Measurements from ENCODE around the gene SVBP.

The SVBP gene

GRCh38 chr1:42806171-42806570, 11.0 kb downstream of the SVBP start:
- TF ChIP-seq POLR2A (IDR thresholded peaks at IDR 0.05; ENCODE audit: low read depth, low read length) = no peak
- DNase-seq (ENCODE audit: insufficient read length, low spot score) (no peak), FAIRE-seq (no peak)

GRCh38 chr1:42801832-42802473, 15.2 kb downstream of the SVBP start:
- no peak for TF ChIP-seq POLR2A (IDR thresholded peaks at IDR 0.05; ENCODE audit: low read depth, low read length)
- DNase-seq (ENCODE audit: insufficient read length, low spot score) (no peak), FAIRE-seq (no peak)

GRCh38 chr1:42797979-42798378, 19.2 kb downstream of the SVBP start:
- FAIRE-seq = no peak
- no peak for TF ChIP-seq POLR2A (IDR thresholded peaks at IDR 0.05; ENCODE audit: low read depth, low read length)
- no peak for DNase-seq (ENCODE audit: insufficient read length, low spot score)

GRCh38 chr1:42797414-42797813, 19.8 kb downstream of the SVBP start:
- no peak for FAIRE-seq
- no peak for TF ChIP-seq POLR2A (IDR thresholded peaks at IDR 0.05; ENCODE audit: low read depth, low read length)
- DNase-seq (ENCODE audit: insufficient read length, low spot score) = no peak

- DNase-seq (ENCODE audit: insufficient read length, low spot score) (no peak), FAIRE-seq (no peak)
- TF ChIP-seq POLR2A (IDR thresholded peaks at IDR 0.05; ENCODE audit: low read depth, low read length) = no peak
These were observed 23.4 kb downstream of the SVBP start for GRCh38 chr1:42793824-42794223.

- FAIRE-seq (no peak), DNase-seq (ENCODE audit: insufficient read length, low spot score) (no peak)
- TF ChIP-seq POLR2A (IDR thresholded peaks at IDR 0.05; ENCODE audit: low read depth, low read length) = no peak
These were observed 29.2 kb downstream of the SVBP start for GRCh38 chr1:42788021-42788420.

GRCh38 chr1:42786097-42786496, 31.1 kb downstream of the SVBP start:
- DNase-seq (ENCODE audit: insufficient read length, low spot score) (no peak), FAIRE-seq (no peak)
- no peak for TF ChIP-seq POLR2A (IDR thresholded peaks at IDR 0.05; ENCODE audit: low read depth, low read length)

GRCh38 chr1:42784946-42785693, 32.1 kb downstream of the SVBP start, which contains the start of gene TMEM269:
Gene TMEM269, plus strand, starts transcription at chr1:42784991. Its CDS starts 4,903 bp downstream, at chr1:42789894.
- FAIRE-seq (no peak), DNase-seq (ENCODE audit: insufficient read length, low spot score) (no peak)
- no peak for TF ChIP-seq POLR2A (IDR thresholded peaks at IDR 0.05; ENCODE audit: low read depth, low read length)

- no peak for DNase-seq (ENCODE audit: insufficient read length, low spot score)
- no peak for FAIRE-seq
- no peak for TF ChIP-seq POLR2A (IDR thresholded peaks at IDR 0.05; ENCODE audit: low read depth, low read length)
These were observed 32.7 kb downstream of the SVBP start for GRCh38 chr1:42784547-42784945.

- DNase-seq (ENCODE audit: insufficient read length, low spot score) = no peak
- no peak for FAIRE-seq
- TF ChIP-seq POLR2A (IDR thresholded peaks at IDR 0.05; ENCODE audit: low read depth, low read length) = no peak
These were observed 34.1 kb downstream of the SVBP start for GRCh38 chr1:42783092-42783491.

GRCh38 chr1:42780176-42780575, 37.0 kb downstream of the SVBP start:
- DNase-seq (ENCODE audit: insufficient read length, low spot score) (no peak), FAIRE-seq (no peak)
- TF ChIP-seq POLR2A (IDR thresholded peaks at IDR 0.05; ENCODE audit: low read depth, low read length) = no peak

- no peak for FAIRE-seq
- no peak for DNase-seq (ENCODE audit: insufficient read length, low spot score)
- no peak for TF ChIP-seq POLR2A (IDR thresholded peaks at IDR 0.05; ENCODE audit: low read depth, low read length)
These were observed 37.5 kb downstream of the SVBP start for GRCh38 chr1:42779725-42780124.

GRCh38 chr1:42777852-42778251, 39.3 kb downstream of the SVBP start:
- no peak for FAIRE-seq

GRCh38 chr1:42776502-42776901, 40.7 kb downstream of the SVBP start:
- no peak for TF ChIP-seq POLR2A (IDR thresholded peaks at IDR 0.05; ENCODE audit: low read depth, low read length)
- no peak for DNase-seq (ENCODE audit: insufficient read length, low spot score)
- no peak for FAIRE-seq

More at GRCh38 chr1:42777852-42778251, 39.3 kb downstream of the SVBP start:
- TF ChIP-seq POLR2A (IDR thresholded peaks at IDR 0.05; ENCODE audit: low read depth, low read length) = no peak
- DNase-seq (ENCODE audit: insufficient read length, low spot score) = peak; percentile 38

Measured in H54 (cell line).